ENCODE measurements around the gene SHANK3.
"Not testable (repeated sequence)": the region's sequence is repeated elsewhere in the genome, so short reads cannot be mapped to it uniquely, and the experiment has no call there.

SHANK3 gene

DNA sequence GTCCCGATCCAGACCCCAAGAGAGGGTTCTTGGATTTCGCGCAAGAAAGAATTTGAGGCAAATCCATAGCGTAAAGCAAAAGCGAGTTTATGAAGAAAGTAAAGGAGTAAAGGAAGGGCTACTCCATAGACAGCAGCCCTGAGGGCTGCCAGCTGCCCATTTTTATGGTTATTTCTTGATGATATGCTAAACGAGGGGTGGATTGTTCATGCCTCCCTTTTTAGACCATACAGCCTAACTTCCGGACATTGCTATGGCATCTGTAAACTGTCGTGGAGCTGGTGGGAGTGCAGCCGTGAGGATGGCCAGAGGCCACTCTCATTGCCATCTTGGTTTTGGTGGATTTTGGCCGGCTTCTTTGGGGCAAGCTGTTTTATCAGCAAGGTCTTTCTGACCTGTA, 19.4 kb upstream of the SHANK3 start:
- intact Hi-C loops (cut with DNase I; ENCODE audit: low total_unique reads): no loop called here
- Histone ChIP-seq H3K4me1 (no peaks in the 10 kb centered on the region), H3K9me3 (no peaks in the 10 kb centered on the region), H3K4me3 (no peak overlapping the region), H3K27me3 (peaks cover 0 to 40% of the 10 kb centered on the region in 2 donors), H3K36me3 (no peaks in the 10 kb centered on the region), H3K27ac (no peak overlapping the region)
- TF ChIP-seq, protein P1, sequence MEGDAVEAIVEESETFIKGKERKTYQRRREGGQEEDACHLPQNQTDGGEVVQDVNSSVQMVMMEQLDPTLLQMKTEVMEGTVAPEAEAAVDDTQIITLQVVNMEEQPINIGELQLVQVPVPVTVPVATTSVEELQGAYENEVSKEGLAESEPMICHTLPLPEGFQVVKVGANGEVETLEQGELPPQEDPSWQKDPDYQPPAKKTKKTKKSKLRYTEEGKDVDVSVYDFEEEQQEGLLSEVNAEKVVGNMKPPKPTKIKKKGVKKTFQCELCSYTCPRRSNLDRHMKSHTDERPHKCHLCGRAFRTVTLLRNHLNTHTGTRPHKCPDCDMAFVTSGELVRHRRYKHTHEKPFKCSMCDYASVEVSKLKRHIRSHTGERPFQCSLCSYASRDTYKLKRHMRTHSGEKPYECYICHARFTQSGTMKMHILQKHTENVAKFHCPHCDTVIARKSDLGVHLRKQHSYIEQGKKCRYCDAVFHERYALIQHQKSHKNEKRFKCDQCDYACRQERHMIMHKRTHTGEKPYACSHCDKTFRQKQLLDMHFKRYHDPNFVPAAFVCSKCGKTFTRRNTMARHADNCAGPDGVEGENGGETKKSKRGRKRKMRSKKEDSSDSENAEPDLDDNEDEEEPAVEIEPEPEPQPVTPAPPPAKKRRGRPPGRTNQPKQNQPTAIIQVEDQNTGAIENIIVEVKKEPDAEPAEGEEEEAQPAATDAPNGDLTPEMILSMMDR (IDR thresholded peaks at IDR 0.05): no peak
- no peak for DNase-seq

DNA sequence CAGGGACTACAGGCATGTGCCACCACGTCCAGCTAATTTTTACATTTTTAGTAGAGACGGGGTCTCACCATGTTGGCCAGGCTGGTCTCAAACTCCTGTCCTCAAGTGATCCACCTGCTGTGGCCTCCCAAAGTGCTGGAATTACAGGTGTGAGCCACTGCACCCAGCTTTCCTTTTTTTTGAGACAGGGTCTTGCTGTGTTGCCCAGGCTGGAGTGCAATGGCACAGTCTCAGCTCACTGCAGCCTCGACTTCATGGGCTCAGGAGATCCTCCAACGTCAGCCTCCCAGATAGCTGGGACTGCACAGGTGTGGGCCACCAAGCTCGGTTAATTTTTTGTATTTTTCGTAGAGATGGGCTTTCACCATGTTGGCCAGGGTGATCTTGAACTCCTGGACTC, 18.0 kb upstream of the SHANK3 start:
- DNase-seq; H3K36me3 ChIP-seq; H3K9me3 ChIP-seq; H3K4me1 ChIP-seq; intact Hi-C loops (cut with DNase I; ENCODE audit: low total_unique reads); H3K27ac ChIP-seq; H3K4me3 ChIP-seq: not testable (repeated sequence)
- peaks cover 0 to 40% of the 10 kb centered on the region in 2 donors for H3K27me3 ChIP-seq

DNA sequence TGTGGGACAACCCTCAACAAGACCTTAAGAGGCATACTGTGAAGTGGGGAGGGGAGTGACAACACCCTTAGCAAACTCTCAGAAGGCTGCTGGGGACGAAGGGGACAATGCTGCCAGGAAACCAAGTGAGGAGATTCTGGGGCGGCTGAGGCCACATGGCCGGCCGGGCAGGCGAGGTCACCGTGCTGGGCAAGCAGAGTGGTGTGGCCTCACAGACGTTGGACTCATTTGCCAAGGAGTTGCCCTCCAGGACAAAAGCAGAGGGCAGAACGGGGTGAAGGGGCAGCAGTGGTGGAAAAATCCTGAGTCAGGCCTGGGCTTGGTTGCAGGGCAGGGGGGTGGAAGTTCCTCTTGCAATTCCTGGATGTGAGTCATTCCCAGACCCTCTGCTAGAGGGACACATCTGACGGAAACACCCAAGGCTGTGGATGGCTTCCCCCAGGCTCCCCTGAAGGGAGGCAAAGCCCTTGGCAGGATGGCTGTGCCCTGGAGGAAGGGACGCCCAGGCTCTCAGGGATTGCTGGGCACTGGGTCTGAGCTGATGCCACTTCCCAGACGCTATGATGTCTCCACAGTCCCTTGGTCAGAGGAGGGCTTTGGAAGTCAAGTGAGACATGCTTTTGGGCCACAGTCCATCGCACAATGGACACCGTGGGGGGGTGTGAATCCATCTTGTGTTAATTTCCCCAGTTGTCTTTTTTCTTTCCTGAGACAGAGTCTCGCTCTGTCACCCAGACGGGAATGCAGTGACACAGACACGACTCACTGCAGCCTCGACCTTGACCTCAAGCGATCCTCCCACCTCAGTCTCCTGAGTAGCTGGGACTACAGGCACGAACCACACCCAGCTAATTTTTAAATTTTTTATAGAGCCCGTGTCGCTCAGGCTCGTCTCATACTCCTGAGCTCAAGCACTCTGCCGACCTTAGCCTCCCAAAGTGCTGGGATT, 16.2 kb upstream of the SHANK3 start:
- Histone ChIP-seq H3K27me3 (peaks cover 0 to 48% of the 10 kb centered on the region in 2 donors), H3K4me3 (no peak overlapping the region), H3K9me3 (no peaks in the 10 kb centered on the region), H3K4me1 (no peaks in the 10 kb centered on the region), H3K36me3 (no peaks in the 10 kb centered on the region), H3K27ac (no peak overlapping the region)
- TF ChIP-seq, protein P1 (IDR thresholded peaks at IDR 0.05): no peak
- peak in 1 of 2 donors; percentile 28 for DNase-seq
- intact Hi-C loops (cut with DNase I; ENCODE audit: low total_unique reads): no loop called here

DNA sequence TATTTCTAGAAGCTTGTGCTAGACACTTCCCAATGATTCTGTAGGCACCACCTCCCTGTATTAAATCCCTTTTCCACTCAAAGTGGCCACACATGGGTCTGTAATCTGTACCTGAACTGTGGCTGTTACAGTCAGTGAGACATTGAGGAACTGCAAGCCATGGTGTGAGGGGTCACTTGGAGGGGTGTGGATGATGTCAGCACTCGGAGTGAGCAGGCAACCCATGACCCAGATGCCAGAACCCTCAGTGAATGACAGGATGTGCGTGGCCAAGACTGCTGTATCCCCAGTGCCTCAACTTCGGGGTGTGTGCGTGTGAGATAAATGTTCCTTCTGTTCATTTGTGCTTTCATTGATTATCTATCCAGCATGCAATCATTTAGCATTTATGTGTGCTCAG, 14.7 kb upstream of the SHANK3 start:
- no peaks in the 10 kb centered on the region for H3K9me3 ChIP-seq
- peaks cover 0 to 50% of the 10 kb centered on the region in 2 donors for H3K27me3 ChIP-seq
- no peaks in the 10 kb centered on the region for H3K36me3 ChIP-seq
- no peak for DNase-seq
- TF ChIP-seq, protein P1 (IDR thresholded peaks at IDR 0.05): no peak
- intact Hi-C loops (cut with DNase I; ENCODE audit: low total_unique reads): no loop called here
- no peak overlapping the region for H3K4me3 ChIP-seq
- H3K4me1 ChIP-seq: no peaks in the 10 kb centered on the region
- H3K27ac ChIP-seq: no peak overlapping the region

DNA sequence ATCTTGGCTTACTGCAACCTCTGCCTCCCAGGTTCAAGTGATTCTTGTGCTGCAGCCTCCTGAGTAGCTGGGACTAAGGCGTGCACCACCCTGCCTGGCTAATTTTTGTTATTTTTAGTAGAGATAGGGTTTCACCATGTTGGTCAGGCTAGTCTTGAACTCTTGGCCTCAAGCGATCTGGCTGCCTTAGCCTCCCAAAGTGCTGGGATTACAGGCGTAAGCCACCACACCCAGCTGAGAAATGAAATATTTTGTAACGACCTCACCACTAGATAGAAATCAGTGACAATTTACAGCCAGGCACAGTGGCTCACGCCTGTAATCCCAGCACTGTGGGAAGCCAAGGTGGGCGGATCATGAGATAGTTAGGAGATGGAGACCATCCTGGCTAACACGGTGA, 12.9 kb upstream of the SHANK3 start:
- H3K4me1 ChIP-seq; H3K36me3 ChIP-seq; intact Hi-C loops (cut with DNase I; ENCODE audit: low total_unique reads); H3K9me3 ChIP-seq; H3K27ac ChIP-seq; H3K4me3 ChIP-seq; DNase-seq: not testable (repeated sequence)
- H3K27me3 ChIP-seq: peaks cover 0 to 47% of the 10 kb centered on the region in 2 donors

DNA sequence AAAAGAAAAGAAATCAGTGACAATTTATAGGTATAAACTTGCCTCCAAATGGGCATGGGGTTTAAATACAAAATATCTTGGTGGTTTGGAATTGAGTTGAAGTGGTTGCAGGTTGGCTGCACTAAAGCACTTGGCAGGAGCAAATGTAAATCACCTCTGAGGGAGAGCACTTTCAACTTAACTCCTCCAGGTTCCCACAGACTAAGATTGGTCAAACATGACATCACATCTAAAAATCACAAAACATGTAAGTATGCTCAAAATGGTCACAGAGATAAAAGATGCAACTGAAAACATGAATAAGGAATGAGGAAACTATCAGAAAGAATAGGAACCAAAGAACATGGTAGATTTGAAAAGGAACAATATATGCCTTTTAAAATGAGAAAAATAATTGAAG, 12.3 kb upstream of the SHANK3 start:
- H3K36me3 ChIP-seq: no peaks in the 10 kb centered on the region
- no peaks in the 10 kb centered on the region for H3K9me3 ChIP-seq
- H3K4me3 ChIP-seq: no peak overlapping the region
- TF ChIP-seq, protein P1 (IDR thresholded peaks at IDR 0.05): no peak
- no peak overlapping the region for H3K27ac ChIP-seq
- DNase-seq: no peak
- H3K27me3 ChIP-seq: peaks cover 0 to 41% of the 10 kb centered on the region in 2 donors
- intact Hi-C loops (cut with DNase I; ENCODE audit: low total_unique reads): no loop called here
- H3K4me1 ChIP-seq: no peaks in the 10 kb centered on the region

Data from tibial artery (tissue), 4 donors.